MM.1S (cell line): ENCODE measurements around the gene RAC3.

Experiments
- DNase-seq: peaks from one replicate; pipeline ENCODE4 v3.0.0-alpha.2; 2015
- H2AFZ ChIP-seq: fragments of 300-600 bp; sonication (generic); 2 replicates; pipeline ENCODE4 v1.6.0; 2016; ENCODE audit warnings: antibody characterized with exemption, low read length
- H3F3A ChIP-seq: fragments of 300-600 bp; sonication (generic); 2 replicates; pipeline ENCODE4 v1.6.1; 2016; ENCODE audit warnings: mild to moderate bottlenecking, antibody characterized with exemption, low read length, moderate library complexity, mixed read lengths; ENCODE audit not compliant: insufficient read depth
- H3K27ac ChIP-seq: fragments of 300-600 bp; sonication (generic); 2 replicates; pipeline ENCODE4 v1.5.1; 2016; ENCODE audit warnings: mild to moderate bottlenecking, low read length
- H3K27me3 ChIP-seq: fragments of 300-600 bp; sonication (generic); replicated peaks from 2 replicates; pipeline ENCODE4 v1.6.0; 2016; ENCODE audit warnings: low read length; ENCODE audit not compliant: insufficient read depth
- H3K36me3 ChIP-seq: fragments of 300-600 bp; sonication (generic); replicated peaks from 2 replicates; pipeline ENCODE4 v1.6.1; 2016; ENCODE audit warnings: mild to moderate bottlenecking, low read length, mixed read lengths; ENCODE audit not compliant: insufficient read depth
- H3K4me1 ChIP-seq: fragments of 300-600 bp; sonication (generic); 2 replicates; pipeline ENCODE4 v1.6.1; 2016; ENCODE audit warnings: low read length, mixed read lengths
- H3K4me2 ChIP-seq: fragments of 300-600 bp; sonication (generic); 2 replicates; pipeline ENCODE4 v1.6.0; 2016; ENCODE audit warnings: low read depth, low read length
- H3K4me3 ChIP-seq: fragments of 300-600 bp; sonication (generic); 2 replicates; pipeline ENCODE4 v1.5.1; 2016; ENCODE audit warnings: low read length, mixed read lengths
- H3K79me2 ChIP-seq: fragments of 300-600 bp; sonication (generic); 2 replicates; pipeline ENCODE4 v1.6.1; 2016; ENCODE audit warnings: mixed run types, low read length, mixed read lengths
- H3K9ac ChIP-seq: fragments of 300-600 bp; sonication (generic); 2 replicates; pipeline ENCODE4 v1.6.1; 2016; ENCODE audit warnings: low read length, mixed read lengths
- H3K9me2 ChIP-seq: fragments of 300-600 bp; sonication (generic); replicated peaks from 2 replicates; pipeline ENCODE4 v1.6.1; 2016; ENCODE audit warnings: mild to moderate bottlenecking, low read length, mixed read lengths; ENCODE audit not compliant: insufficient read depth
- H3K9me3 ChIP-seq: fragments of 300-600 bp; sonication (generic); replicated peaks from 2 replicates; pipeline ENCODE4 v1.6.1; 2016; ENCODE audit warnings: mild to moderate bottlenecking, low read length, mixed read lengths; ENCODE audit not compliant: insufficient read depth
- H4K20me1 ChIP-seq: fragments of 300-600 bp; sonication (generic); 2 replicates; pipeline ENCODE4 v1.6.1; 2016; ENCODE audit warnings: mild to moderate bottlenecking, low read length, moderate library complexity, mixed read lengths; ENCODE audit not compliant: insufficient read depth
- CTCF ChIP-seq: fragments of 300-600 bp; sonication (generic); IDR thresholded peaks from 2 replicates; pipeline ENCODE4 v1.5.1; 2016; ENCODE audit warnings: antibody characterized with exemption, low read length, mixed read lengths
- EZH2 ChIP-seq: fragments of 300-600 bp; sonication (generic); optimal IDR thresholded peaks from 2 replicates; pipeline ENCODE3; 2017; ENCODE audit warnings: low read depth, mild to moderate bottlenecking, antibody characterized with exemption, low read length, mixed read lengths
- EZH2phosphoT487 ChIP-seq: fragments of 300-600 bp; sonication (generic); IDR thresholded peaks from 2 replicates; pipeline ENCODE4 v1.6.1; 2018; ENCODE audit warnings: antibody characterized with exemption, low read length

RAC3 gene

GRCh38 chr17:82014971-82015310 lies 16.5 kb upstream of the RAC3 start:
- no peaks in the 10 kb centered on the region for H3K79me2 ChIP-seq
- no peak overlapping the region for H3K4me3 ChIP-seq
- no peaks in the 10 kb centered on the region for H3F3A ChIP-seq
- H3K36me3 ChIP-seq = no peaks in the 10 kb centered on the region
- no peak for DNase-seq
- no peaks in the 10 kb centered on the region for H3K27me3 ChIP-seq
- H3K9me3 ChIP-seq = no peaks in the 10 kb centered on the region
- no peaks in the 10 kb centered on the region for H3K9me2 ChIP-seq
- no peak overlapping the region for H3K9ac ChIP-seq
- no peak overlapping the region for H2AFZ ChIP-seq
- H3K4me2 ChIP-seq = no peak overlapping the region
- TF ChIP-seq CTCF = no peak
- TF ChIP-seq EZH2phosphoT487 = no peak
- TF ChIP-seq EZH2 = no peak
- no peaks in the 10 kb centered on the region for H4K20me1 ChIP-seq
- no peak overlapping the region for H3K27ac ChIP-seq
- H3K4me1 ChIP-seq = no peaks in the 10 kb centered on the region

DNA sequence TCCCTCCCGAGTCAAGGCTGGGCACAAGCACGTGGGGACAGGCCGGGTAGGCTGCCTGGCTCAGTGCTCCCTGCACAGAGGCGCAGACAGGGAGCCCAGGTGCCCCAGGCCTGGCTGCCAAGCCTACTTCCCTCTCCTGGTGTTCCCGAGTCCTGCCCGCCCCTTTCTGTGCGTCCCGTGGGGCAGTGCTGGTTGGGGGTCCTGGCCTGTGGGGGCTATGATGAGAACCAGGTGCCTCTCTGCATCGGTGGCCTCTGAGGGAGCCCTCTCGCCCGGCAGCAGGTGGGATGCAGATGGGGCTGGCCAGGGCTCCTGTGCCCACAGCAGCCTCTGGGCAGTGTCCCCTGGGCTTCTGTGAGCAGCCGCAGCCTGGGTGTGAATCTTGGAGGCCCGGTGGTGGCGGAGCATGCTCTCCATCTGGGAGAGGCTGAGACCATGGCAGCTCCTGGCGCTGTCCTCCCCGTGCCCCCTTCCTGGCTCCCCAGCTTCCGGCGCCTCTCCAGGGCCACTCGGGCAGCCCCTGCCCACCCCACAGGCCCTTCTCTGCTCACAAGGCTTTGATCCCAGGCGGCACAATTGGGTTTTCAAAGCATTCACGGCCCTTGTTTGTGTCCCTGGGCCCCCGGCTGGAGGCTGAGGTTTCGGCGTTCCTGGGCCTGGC lies 16.0 kb upstream of the RAC3 start:
- no peak for TF ChIP-seq EZH2phosphoT487
- no peak for TF ChIP-seq CTCF
- TF ChIP-seq EZH2 = no peak
- H4K20me1 ChIP-seq = no peaks in the 10 kb centered on the region
- no peaks in the 10 kb centered on the region for H3K27me3 ChIP-seq
- no peak overlapping the region for H3K4me3 ChIP-seq
- H3K36me3 ChIP-seq = no peaks in the 10 kb centered on the region
- H3K79me2 ChIP-seq = peaks cover 5% of the 10 kb centered on the region; the same call in 1 of the 2 replicates
- H3K9me2 ChIP-seq = no peaks in the 10 kb centered on the region
- H3K9ac ChIP-seq = no peak overlapping the region
- no peak for DNase-seq
- no peaks in the 10 kb centered on the region for H3K9me3 ChIP-seq
- no peaks in the 10 kb centered on the region for H3K4me1 ChIP-seq
- no peak overlapping the region for H3K27ac ChIP-seq
- H2AFZ ChIP-seq = no peak overlapping the region
- H3K4me2 ChIP-seq = no peak overlapping the region
- no peaks in the 10 kb centered on the region for H3F3A ChIP-seq

- H2AFZ ChIP-seq = no peak overlapping the region
- TF ChIP-seq EZH2 (no peak), CTCF (no peak), EZH2phosphoT487 (no peak)
- H3K79me2 ChIP-seq = peaks cover 13% of the 10 kb centered on the region
- H3K4me3 ChIP-seq = no peak overlapping the region
- H3K4me2 ChIP-seq = no peak overlapping the region
- H3K9me3 ChIP-seq = no peaks in the 10 kb centered on the region
- H3K4me1 ChIP-seq = 0 out of 2 replicates have a peak, but pooled peaks cover 1% of the 10 kb centered on the region
- H4K20me1 ChIP-seq = no peaks in the 10 kb centered on the region
- H3K9me2 ChIP-seq = no peaks in the 10 kb centered on the region
- H3K27me3 ChIP-seq = no peaks in the 10 kb centered on the region
- DNase-seq = no peak
- no peak overlapping the region for H3K9ac ChIP-seq
- no peak overlapping the region for H3K27ac ChIP-seq
- H3F3A ChIP-seq = 0 out of 2 replicates have a peak, but pooled peaks cover under 1% of the 10 kb centered on the region
- H3K36me3 ChIP-seq = no peaks in the 10 kb centered on the region
Observed at GRCh38 chr17:82016061-82016874, 15.2 kb upstream of the RAC3 start.
